Stimulated activated CD8-positive, alpha-beta memory T cell treated with anti-CD3 and anti-CD28 coated beads, Interleukin-15, amount 100 ng/mL, for 48 hours (primary cell): ENCODE data around the gene TMEM121.

Source experiments
- DNase-seq, 2 donors: peaks; one replicate each; pipeline ENCODE4 v3.0.0-alpha.2; 2020; ENCODE audit warnings: low read depth in 2 of 2

The TMEM121 gene

DNA sequence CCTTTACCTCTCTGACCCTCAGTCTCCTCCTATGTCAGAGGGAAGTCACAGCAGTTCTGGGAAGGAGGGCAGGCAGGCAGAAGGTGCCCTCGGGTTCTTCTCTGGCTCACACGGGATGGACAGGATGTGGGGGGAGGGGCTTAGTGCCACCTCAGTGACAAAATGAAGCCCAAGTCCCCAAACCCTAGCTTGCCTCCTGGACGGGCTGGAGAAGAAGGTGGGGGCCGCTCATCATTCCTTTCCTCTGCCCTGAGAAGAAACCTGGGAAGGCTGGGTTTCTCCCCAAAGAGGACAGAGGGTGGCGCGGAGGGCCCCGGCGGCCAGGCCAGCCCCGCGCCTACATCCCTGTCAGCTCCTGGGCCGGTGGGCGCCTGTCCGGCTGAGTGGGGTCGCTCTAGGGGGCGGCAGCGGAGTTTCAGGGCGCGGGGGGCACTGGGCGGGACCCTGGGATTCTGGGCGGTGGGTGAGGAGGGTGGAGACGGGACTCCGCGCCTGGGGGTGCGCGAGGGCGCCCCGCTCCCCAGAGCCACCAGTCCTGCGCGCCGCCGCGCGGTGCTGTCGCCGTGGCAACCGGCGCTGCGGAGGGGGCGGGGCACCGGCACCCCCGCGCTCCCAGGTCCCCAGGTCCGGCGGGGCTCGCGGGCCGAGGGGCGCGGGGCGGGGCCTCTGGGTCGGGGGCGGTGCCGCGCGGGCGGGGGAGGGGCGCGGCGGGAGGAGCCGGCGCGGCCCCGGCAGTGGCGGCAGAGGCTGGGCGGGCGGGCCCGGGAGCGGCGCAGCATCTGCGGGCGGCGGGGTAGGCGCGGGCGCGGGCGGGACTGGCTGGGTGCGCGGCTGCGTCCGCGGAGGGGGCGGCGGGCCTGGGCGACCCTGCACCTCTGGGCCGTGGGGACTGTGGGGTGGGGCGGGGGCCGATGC lies at the start of gene TMEM121:
Gene TMEM121 (plus strand): TSS at position 723 of the 915 bp plus-strand sequence. CDS start 2,252 bp downstream, outside the sequence.
- DNase-seq: no peak

DNA sequence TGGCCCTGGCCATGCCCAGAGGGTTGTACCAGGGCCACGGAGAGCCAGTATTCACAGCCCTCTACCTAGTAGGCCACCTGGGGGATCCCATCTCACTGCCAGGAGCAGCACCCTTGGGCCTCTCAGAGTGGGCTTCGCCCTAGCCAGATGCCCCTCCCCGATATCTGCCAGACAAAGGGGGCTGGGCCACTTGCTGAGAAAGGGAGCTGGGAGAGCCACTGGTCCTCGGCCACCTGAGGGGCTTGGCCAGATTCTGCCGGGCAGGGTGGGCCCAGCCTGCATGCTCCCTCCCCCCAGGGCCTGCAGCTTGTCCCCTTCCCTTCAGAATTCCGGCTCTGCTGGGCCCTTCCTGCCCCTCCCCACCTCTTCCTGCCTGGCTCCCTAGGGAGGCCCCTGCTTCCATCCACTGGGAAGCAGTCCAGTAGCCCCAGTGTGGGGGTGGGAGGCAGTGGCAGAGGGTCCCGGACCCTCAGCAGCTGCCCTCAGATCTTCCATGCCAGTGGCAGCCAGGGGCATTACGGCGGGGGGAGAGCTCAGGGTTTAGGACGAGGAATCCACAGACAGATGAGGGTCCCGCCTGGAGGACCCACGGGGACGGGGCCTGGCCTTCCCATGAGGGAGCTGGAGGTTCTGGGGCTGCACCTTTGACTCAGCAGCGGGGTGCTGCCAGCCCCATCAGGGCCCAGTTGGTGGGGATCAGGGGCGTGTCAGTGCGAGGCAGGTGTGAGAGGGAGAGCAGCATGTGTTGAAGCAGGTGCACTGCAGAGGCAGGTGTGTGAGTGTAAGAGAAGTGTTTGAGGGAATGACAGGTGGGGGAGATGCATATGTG lies 49.3 kb upstream of the TMEM121 start:
- DNase-seq: no peak

DNA sequence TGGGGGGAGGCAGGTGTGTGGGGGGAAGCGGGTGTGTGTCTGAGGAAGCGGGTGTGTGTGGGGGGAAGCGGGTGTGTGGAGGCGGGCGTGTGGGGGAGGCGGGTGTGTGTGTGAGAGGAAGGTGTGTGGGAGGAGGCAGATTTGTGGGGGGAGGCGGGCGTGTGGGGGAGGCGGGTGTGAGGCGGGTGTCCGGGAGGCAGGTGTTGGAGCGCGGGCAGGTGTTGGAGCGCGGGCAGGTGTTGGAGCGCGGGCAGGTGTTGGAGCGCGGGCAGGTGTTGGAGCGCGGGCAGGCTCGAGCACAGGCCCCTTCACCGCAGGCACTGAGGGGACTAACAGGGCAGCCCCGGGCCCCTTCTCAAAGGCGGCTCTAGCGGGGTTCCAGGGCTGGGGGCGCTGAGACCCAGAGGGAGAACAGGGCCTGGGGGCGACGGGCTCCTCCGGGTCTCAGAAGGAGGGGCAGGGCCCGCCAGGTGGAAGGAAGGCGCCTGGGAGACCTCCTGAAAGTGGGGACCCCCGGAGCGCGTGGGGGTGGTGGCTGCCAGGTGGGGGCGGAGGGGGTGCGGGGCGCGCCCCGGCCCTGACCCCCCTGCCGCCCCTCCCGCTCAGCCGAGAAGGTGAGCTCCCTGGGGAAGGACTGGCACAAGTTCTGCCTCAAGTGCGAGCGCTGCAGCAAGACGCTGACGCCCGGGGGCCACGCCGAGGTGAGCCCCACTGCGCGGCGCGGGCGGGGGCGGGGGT lies 48.6 kb upstream of the TMEM121 start:
- no peak for DNase-seq

DNA sequence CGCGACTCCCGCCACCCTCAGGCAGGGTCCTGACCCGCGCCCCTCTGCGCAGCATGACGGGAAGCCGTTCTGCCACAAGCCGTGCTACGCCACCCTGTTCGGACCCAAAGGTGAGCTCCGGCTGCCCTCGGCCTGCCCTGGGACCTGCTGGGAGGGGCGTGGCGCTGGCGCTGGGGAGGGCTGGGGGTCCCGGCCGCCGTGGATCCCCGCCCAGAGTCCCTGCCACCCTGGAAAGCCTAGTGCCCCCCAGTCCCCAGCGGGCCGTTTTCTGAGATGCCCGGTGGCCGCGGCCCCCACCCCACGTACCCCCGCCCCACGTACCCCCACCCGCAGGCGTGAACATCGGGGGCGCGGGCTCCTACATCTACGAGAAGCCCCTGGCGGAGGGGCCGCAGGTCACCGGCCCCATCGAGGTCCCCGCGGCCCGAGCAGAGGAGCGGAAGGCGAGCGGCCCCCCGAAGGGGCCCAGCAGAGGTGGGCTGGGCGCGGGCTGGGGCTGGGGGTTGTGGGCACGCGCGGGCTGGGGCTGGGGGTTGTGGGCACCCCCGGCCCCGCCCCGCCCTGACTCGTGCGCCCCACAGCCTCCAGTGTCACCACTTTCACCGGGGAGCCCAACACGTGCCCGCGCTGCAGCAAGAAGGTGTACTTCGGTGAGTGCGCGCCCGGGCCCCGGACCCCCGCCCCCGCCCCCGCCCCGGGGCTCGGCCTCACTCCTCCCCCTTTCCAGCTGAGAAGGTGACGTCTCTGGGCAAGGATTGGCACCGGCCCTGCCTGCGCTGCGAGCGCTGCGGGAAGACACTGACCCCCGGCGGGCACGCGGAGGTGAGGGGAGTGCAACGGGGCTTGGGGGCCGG lies 47.8 kb upstream of the TMEM121 start:
- no peak for DNase-seq

DNA sequence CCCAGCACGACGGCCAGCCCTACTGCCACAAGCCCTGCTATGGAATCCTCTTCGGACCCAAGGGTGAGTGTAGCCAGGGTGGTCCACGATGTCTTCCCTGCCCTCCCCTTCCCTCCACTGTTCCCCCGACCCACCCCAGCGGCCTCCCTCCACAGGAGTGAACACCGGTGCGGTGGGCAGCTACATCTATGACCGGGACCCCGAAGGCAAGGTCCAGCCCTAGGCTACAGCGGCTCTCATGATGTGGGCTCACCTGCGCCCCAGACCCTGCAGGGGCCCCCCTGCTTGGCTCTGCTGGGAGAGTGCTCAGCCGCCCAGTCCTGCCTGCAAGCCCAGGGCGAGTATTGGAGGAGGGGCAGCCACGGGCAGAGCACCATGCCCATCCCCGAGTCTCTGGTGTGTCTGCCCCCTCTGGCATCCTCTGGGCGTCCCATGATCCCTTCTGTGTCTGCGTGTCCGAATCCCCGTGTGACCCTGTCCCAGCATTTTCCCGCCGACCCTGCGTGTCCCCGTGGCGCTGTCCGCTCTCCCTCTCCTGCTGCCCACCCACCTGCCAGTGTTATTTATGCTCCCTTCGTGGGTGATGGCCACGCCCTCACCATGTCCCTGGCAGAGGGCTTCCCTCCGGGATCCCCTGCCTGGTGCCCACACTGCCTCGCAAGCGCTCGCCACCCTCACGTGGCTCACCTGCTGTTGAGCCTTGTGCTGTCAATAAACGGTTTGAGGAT lies 46.8 kb upstream of the TMEM121 start:
- no peak for DNase-seq

DNA sequence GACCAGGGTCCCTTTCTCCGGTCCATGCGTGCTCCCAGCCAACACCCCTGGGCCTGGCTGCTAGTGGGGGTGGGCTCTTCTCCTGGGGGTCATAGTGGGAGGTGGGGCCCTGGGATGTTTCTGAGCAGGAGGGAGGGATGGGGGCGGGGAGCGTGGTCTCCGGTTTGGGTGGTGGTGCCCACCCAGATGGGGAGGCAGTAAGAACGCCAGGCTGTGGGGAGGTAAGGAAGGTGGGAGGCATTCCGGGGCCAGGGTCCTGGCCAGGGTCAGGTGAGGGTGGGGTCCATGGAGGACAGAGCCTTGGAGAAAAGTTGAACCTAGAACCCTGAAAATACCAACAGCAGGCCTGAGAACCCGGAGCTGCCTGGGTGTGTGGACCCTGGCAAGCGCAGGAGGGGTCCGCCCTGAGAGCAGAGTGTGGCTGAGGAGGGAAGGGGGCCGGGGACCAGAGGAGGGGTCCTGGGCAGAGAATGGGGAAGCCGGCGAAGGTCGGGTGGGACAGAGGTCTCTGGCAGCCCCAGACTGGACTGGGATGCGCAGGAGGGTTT lies 46.1 kb upstream of the TMEM121 start:
- DNase-seq: no peak

DNA sequence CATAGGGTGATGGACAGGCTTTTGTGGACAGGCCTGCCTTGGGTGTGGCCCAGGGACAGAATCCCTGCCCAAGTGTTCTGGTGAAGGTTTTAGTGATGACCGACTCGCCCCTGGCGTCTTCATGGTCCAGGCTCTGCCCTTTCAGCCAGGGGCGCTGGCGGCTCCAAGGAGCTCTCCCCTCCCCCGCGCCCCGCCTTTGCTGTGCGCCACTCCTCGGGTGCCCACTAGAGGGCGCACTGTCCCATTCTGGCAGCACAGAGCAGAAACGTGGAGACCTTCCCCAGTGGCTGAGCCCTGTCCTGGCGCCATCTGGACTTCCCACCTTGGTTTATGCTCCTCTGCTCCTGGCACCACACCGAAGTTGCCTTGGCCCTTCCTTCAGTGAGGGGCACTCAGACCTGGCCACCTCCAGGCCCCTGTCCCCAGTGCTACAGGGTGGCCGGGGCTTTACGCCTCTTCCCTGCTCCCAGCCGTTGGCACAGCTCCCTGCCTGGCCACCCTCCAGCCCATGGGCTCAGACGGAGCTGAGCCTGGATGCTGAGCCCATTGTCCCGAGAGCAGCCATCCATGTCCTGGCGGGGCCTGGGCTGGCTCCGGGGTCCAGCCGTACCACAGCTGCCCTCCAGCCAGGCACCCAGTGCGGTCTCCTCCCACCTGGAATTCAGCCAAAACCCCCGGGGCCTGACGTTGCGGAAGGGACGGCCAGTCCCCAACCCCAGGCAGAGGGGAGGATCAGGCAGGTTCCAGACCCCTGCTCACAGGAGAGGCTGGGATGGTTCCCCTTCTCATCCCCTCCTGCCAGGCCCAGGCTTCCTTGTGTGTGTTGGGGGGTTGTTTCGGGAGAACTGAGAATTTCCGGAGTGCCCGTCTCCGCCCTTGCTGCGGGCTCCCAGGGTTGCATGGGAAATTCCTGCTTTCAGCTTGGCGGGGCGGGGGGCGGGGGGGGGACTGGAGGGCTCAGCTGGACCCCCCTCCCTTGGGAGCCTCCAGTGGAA lies 45.3 kb upstream of the TMEM121 start:
- peak; percentile 80 to 84 for DNase-seq

DNA sequence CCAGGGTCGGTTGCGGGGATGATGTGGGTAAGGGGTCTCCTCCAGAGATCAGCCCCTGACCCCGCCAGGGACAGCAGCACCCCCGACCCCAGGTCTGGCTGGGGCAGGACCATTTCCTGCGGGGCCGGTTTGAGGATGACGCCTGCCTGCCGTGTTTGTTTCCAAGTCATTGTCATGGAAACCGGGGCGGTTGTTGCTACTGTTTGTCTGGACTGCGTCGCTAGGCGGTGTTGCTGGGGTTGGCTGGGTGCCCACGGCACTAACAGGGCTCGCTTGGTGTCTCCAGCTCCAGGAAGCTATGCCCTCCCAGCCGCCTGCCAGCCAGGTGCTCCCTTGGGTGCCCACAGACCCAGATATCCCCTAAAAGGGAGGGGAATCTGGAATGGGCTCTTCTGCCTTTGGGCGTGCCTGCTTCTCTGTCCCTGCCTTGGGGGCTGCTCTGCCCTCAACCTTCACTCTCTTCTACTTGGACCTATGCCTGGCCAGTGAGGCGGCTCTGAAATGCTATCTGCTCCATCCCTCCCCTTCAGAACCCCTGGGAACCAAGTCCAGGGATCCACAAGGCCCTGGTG lies 44.4 kb upstream of the TMEM121 start:
- peak; percentile 88 for DNase-seq

DNA sequence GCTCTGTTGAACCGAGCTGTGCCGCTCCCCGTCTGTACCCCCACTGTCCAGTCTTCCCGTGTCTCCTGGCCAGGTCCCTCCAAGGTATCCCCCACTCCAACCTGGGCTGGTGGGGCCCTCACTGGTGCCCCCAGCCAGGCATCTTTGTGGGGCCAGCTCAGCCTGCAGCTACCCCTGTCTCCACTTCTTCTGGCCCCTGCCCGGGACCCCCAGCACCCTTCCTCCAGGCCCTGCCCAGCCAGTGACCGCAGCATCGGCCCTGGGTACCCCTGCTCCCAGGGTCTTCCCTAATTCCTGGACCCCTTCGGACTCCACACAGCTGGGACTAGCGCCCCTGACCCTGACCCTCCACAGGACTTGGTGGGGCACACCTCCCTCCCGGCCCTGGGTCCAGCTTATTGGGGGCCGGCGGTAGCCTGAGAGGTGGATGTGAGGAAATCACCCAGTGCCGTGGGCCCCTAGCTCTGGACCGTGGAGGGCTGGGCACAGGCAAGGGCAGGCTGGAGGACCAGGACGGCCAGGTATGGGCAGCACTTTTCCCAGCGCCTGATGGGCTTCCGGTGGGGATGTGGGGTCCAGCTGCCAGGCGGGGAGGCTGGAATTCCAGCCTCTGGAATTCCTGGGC lies 43.8 kb upstream of the TMEM121 start:
- no peak for DNase-seq

DNA sequence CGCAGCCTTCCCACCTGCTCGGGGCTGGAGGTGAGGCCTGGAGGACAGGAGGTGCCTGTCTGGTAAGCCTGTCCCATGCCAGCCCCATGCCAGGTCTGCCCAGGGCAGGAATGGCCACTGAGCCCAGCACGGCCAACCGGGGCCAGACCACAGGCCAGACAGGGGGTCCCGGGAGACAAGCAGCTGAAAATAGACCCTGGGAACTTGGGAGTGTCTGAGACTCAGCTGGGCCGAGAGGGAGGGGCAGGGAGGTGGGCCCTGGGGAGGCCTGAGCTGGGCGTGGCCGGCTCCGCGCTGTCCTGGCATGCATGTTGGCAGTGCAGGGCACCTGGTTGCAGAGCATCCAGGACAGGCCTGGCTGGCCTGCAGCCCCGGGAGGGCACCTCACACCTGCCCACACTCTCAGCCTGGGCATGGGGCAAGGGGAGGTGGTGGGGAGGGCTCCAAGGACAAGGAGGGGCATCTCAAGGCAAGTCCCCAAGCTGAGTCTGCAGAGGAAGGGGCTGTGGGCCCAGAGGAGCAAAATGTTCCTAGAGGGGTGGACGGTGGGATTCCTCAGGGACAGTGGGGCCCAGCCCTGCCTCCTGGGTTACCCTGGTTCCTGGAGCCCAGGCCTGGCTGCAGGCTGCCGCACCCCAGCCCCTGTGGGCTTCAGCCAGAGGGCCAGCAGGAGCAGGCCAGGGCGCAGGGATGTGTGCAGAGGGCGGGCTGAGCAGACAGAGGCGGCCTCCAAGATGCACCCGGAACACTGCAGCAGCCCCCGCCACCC lies 42.9 kb upstream of the TMEM121 start:
- DNase-seq: no peak

DNA sequence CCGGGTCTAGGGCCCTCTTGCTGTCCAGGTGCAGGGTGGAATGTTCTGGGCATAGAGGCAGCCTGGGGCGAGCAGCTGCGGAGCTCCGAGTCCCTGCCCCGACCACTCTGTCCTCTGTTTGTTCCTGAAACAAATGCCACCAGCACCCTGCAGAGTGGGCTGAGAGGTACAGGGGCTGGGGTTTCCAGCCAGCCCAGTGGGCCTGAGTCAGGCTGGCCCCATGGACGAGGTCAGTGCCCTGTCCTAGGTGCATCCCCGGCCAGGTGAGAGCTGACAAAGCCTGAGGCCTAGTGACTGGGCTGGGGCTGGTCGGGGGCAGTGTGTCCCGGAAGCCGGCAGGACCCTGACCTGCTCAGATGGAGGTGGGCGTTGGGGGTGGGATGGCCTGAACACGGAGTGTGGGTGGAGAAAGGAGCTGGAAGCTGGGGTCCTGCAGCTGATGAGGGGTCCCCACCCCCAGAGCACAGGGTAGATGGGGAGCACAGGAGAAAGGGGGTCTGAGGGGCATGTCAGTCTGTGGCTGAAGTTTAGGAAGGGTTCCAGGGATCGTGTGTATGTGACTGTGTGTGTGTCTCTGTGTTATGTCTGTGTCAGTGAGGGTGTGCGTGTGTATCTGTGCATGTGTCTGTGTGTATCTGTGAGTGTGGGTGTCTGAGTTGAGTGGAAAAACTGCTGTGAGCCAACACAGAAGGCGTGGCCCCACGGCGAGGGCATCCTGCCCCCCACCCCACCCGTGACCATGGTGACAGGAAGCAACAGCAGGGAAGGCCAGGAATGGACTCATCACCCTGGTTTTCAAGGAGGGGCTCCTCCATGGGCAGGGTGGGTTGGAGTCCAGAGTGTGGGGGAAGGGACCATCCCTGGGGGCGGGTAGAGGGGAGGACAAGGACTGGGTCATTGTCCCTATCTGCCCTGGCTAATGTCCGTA lies 42.0 kb upstream of the TMEM121 start:
- DNase-seq: no peak

DNA sequence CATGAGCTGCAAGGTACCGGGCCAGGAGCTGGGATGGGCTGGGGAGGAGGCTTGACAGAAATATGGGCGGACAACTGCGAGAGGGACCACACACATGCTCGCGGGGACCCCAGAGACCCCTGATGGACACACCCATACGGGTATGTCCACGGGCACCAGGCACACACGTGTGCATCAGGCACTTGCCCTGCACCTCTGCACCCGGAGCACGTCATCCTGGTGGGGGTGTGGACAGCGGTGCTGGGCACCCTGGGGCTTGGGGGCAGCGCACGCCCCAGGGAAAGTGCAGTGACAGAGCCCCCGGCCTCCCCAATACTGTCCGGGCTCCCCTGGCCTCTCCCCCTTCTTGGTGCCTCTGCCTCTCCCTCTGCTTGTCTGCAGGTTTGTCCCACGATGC lies 41.4 kb upstream of the TMEM121 start:
- no peak for DNase-seq

DNA sequence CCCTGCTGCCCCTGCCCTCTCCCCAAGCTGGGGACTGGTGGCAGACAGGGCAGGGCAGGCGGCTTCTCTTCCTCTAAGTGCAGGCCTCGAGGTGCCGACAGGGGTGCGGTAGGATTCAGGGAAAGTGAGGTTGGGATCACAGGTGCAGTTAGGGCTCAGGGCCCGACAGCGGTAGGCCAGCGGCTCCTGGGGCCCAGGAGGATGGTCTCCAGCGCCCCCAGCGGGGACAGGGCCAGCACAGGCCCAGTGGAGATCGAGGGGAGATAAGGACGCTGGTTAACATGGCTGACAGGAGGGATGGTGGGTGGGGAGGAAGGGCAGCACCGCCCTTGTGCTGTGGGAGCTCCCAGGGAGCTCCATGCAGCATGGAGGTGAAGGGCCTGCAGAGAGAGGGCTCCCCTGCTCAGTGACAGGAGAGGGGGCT lies 40.6 kb upstream of the TMEM121 start:
- no peak for DNase-seq

DNA sequence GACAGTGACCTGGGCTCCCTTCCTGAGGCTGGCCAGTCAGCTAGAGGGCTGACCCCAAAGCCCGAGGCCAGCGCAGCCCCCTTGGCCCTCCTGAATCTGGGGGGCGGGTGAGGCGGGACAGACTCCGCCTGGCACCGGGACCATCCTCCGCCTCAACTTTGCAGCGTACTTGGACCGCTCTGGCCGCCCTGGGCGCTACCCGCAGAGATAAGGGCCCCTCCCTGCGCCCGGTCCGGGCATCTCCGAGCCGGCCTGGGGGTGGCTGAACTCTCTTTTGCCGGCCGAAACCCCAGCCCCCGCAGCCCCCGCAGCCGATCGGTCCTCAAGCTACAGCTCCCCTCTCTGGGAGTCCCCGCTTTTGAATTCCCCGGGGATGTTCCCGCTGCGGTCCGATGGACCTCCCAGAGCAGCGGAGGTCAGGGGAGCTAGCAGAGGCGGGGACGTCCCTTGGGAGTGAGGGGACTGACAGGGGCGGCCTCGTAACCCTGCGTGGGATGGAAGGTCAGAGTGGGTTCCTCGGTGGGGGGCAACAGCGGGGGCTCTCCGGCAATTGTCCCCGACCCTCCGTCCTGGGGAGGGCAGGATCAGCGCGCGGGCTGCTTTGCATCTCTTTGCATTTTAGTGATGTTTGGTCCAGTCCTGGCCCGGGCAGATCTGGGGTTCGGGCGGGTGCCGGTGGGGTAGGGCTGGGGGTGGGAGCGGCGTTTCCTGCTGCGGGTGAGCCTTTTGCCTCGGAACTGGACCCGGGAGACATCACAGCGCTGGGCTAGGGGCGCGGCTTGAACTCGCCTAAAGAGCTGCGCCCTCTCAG lies 40.0 kb upstream of the TMEM121 start, which contains the start of gene CRIP1:
Gene CRIP1 (plus strand): TSS at position 724 of the 811 bp plus-strand sequence. CDS start 374 bp downstream, outside the sequence.
- no peak for DNase-seq

DNA sequence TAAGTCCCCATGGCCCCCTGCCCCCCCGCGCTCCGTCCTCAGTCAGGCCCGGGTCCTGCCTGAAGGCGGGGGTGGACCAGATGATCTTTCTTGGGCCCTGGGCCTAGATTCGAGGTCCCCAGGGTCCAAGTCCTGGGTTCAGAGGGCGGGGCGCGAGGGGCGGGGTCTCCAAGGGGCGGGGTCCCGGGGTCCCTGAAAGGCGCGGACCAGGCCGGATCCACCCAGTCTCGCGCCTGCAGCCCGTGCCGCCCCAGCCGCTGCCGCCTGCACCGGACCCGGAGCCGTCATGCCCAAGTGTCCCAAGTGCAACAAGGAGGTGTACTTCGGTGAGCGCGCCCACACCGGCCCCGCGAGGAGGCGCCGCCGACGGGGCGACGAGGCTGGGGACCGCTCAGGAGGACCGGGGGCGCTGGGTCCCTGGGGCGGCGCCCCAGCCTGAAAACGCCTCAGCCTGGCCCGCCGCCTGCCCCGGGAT lies 39.4 kb upstream of the TMEM121 start:
- peak in 1 of 2 donors; percentile 17 for DNase-seq
